ENCODE measurements around the gene PARD3.

PARD3 gene

GRCh38 chr10:34565934-34566333 lies 249.2 kb downstream of the PARD3 start:
- no peaks in the 10 kb centered on the region for H4K20me1 ChIP-seq (ENCODE audit: low read depth, low read length)

GRCh38 chr10:34558093-34558583 lies 257.0 kb downstream of the PARD3 start:
- no peaks in the 10 kb centered on the region for H4K20me1 ChIP-seq (ENCODE audit: low read depth, low read length)
- H3F3A ChIP-seq (ENCODE audit: insufficient read depth): no peaks in the 10 kb centered on the region
- no peak overlapping the region for H3K9ac ChIP-seq (ENCODE audit: low read length)
- TF ChIP-seq EZH2phosphoT487 (conservative IDR thresholded peaks at IDR 0.05; ENCODE audit: low read length) (no peak), CTCF (IDR thresholded peaks at IDR 0.05; ENCODE audit: insufficient read depth, low read length, poor library complexity, severe bottlenecking) (no peak)
- H2AFZ ChIP-seq (ENCODE audit: low read depth, low read length, severe bottlenecking): no peak overlapping the region
- no peaks in the 10 kb centered on the region for H3K79me2 ChIP-seq (ENCODE audit: insufficient read depth, low read length)
- no peaks in the 10 kb centered on the region for H3K36me3 ChIP-seq (ENCODE audit: low read length)
- no peak overlapping the region for H3K4me2 ChIP-seq (ENCODE audit: low read depth, low read length, poor library complexity, severe bottlenecking)
- H3K27ac ChIP-seq (ENCODE audit: low read depth, low read length): no peak overlapping the region
- H3K9me2 ChIP-seq (replicated peaks; ENCODE audit: insufficient read depth, low read length): no peaks in the 10 kb centered on the region
- no peaks in the 10 kb centered on the region for H3K27me3 ChIP-seq (ENCODE audit: low read length)
- H3K4me3 ChIP-seq (ENCODE audit: insufficient read depth, low read length, poor library complexity, severe bottlenecking): no peak overlapping the region
- no peaks in the 10 kb centered on the region for H3K9me3 ChIP-seq (ENCODE audit: insufficient read depth, low read length)

More at GRCh38 chr10:34565934-34566333, 249.2 kb downstream of the PARD3 start:
- H3K4me3 ChIP-seq (ENCODE audit: insufficient read depth, low read length, poor library complexity, severe bottlenecking): no peak overlapping the region
- no peaks in the 10 kb centered on the region for H3K27me3 ChIP-seq (ENCODE audit: low read length)
- H3K27ac ChIP-seq (ENCODE audit: low read depth, low read length): no peak overlapping the region
- H3K79me2 ChIP-seq (ENCODE audit: insufficient read depth, low read length): no peaks in the 10 kb centered on the region
- H2AFZ ChIP-seq (ENCODE audit: low read depth, low read length, severe bottlenecking): no peak overlapping the region
- H3K36me3 ChIP-seq (ENCODE audit: low read length): no peaks in the 10 kb centered on the region
- H3K9me2 ChIP-seq (replicated peaks; ENCODE audit: insufficient read depth, low read length): no peaks in the 10 kb centered on the region
- no peaks in the 10 kb centered on the region for H3K9me3 ChIP-seq (ENCODE audit: insufficient read depth, low read length)
- H3K9ac ChIP-seq (ENCODE audit: low read length): no peak overlapping the region
- H3K4me2 ChIP-seq (ENCODE audit: low read depth, low read length, poor library complexity, severe bottlenecking): no peak overlapping the region
- H3F3A ChIP-seq (ENCODE audit: insufficient read depth): no peaks in the 10 kb centered on the region
- TF ChIP-seq EZH2phosphoT487 (conservative IDR thresholded peaks at IDR 0.05; ENCODE audit: low read length): no peak
- TF ChIP-seq CTCF (IDR thresholded peaks at IDR 0.05; ENCODE audit: insufficient read depth, low read length, poor library complexity, severe bottlenecking): no peak

GRCh38 chr10:34557173-34557572 lies 257.9 kb downstream of the PARD3 start:
- no peak overlapping the region for H3K4me3 ChIP-seq (ENCODE audit: insufficient read depth, low read length, poor library complexity, severe bottlenecking)
- H3K27me3 ChIP-seq (ENCODE audit: low read length): no peaks in the 10 kb centered on the region
- H3K9me2 ChIP-seq (replicated peaks; ENCODE audit: insufficient read depth, low read length): no peaks in the 10 kb centered on the region
- TF ChIP-seq EZH2phosphoT487 (conservative IDR thresholded peaks at IDR 0.05; ENCODE audit: low read length): no peak
- no peak for TF ChIP-seq CTCF (IDR thresholded peaks at IDR 0.05; ENCODE audit: insufficient read depth, low read length, poor library complexity, severe bottlenecking)
- no peak overlapping the region for H3K9ac ChIP-seq (ENCODE audit: low read length)
- H3K9me3 ChIP-seq (ENCODE audit: insufficient read depth, low read length): no peaks in the 10 kb centered on the region
- H3K27ac ChIP-seq (ENCODE audit: low read depth, low read length): no peak overlapping the region
- no peaks in the 10 kb centered on the region for H3K79me2 ChIP-seq (ENCODE audit: insufficient read depth, low read length)
- H3K36me3 ChIP-seq (ENCODE audit: low read length): no peaks in the 10 kb centered on the region
- H2AFZ ChIP-seq (ENCODE audit: low read depth, low read length, severe bottlenecking): no peak overlapping the region
- H3K4me2 ChIP-seq (ENCODE audit: low read depth, low read length, poor library complexity, severe bottlenecking): no peak overlapping the region
- H4K20me1 ChIP-seq (ENCODE audit: low read depth, low read length): no peaks in the 10 kb centered on the region
- H3F3A ChIP-seq (ENCODE audit: insufficient read depth): no peaks in the 10 kb centered on the region
